ENCODE data around the gene TMEM178A.
"Not testable (repeated sequence)": the region's sequence is repeated elsewhere in the genome, so short reads cannot be mapped to it uniquely, and the experiment has no call there.

The TMEM178A gene

DNA sequence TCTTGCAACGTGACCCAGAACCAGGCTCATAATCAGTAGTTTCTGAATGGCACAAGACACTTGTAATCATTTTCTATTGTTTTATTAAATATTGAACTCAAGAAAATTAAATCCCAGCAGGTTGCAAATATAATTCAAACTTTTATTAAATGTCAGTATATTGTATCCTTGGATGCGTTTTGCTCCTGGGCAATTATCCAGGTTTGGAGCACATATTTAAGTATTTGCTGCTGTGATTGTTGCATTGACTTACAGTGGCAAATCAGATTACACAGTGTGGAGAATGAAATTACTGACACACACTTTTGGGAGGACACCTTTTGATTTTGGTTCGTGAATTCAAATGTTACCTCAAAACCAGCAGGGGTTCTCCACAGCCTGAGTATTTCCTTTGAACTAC lies 27.1 kb upstream of the TMEM178A start:
- no peak overlapping the region for H3K4me3 Mint-ChIP-seq

DNA sequence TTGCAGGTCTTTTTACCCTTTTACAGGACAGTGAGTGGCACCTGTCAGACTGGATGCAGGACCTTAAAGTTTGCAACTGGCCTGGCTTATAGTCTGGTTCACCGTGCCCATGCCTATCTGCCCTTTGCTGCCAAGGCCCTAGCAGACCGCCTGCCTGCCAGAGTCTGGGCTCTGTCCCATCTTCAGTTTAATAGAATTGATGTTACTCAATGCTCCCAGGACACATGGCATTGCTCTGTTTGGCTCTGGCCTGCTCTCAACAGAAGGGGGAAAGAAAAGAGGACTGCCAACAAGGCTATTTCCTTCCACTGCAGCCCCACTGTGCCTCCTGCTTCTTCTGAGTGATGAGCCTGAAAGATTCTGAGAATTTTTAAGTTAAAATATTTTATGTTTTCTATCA lies 25.6 kb upstream of the TMEM178A start:
- DNase-seq (no peak), ATAC-seq (no peak)
- H3K27ac Mint-ChIP-seq = no peak overlapping the region
- peaks cover 6% of the 10 kb centered on the region for H3K27me3 Mint-ChIP-seq
- H3K4me3 Mint-ChIP-seq = no peak overlapping the region
- H3K4me1 Mint-ChIP-seq = no peaks in the 10 kb centered on the region
- H3K36me3 Mint-ChIP-seq (ENCODE audit: low read depth) = no peaks in the 10 kb centered on the region
- no peaks in the 10 kb centered on the region for H3K9me3 Mint-ChIP-seq

More for the DNA sequence above, 27.1 kb upstream of the TMEM178A start:
- DNase-seq = no peak
- H3K27ac Mint-ChIP-seq = no peak overlapping the region
- no peaks in the 10 kb centered on the region for H3K4me1 Mint-ChIP-seq
- H3K9me3 Mint-ChIP-seq = no peaks in the 10 kb centered on the region
- no peaks in the 10 kb centered on the region for H3K36me3 Mint-ChIP-seq (ENCODE audit: low read depth)
- ATAC-seq = no peak
- H3K27me3 Mint-ChIP-seq = peaks cover 6% of the 10 kb centered on the region

DNA sequence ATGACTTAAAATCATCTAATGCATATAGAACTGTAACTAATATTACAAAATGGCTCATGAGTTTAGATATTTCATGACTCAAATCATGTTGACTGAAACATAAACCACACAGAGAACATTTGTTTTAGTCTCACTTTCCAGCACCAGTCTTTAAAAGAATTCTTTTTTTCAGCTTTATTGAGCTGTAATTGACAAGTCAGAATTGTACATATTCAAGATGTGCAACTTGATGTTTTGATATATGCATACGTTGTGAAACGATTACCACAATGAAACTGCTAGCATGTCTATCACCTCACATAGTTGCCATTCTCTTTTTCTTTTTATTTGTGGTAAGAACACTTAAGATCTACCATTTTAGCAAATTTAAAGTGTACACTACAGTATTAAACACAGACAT lies 25.0 kb upstream of the TMEM178A start:
- peaks cover 2% of the 10 kb centered on the region for H3K27me3 Mint-ChIP-seq
- H3K36me3 Mint-ChIP-seq (ENCODE audit: low read depth) = no peaks in the 10 kb centered on the region
- no peak overlapping the region for H3K4me3 Mint-ChIP-seq
- no peaks in the 10 kb centered on the region for H3K9me3 Mint-ChIP-seq
- DNase-seq (no peak), ATAC-seq (no peak)
- H3K27ac Mint-ChIP-seq = no peak overlapping the region
- H3K4me1 Mint-ChIP-seq = no peaks in the 10 kb centered on the region

DNA sequence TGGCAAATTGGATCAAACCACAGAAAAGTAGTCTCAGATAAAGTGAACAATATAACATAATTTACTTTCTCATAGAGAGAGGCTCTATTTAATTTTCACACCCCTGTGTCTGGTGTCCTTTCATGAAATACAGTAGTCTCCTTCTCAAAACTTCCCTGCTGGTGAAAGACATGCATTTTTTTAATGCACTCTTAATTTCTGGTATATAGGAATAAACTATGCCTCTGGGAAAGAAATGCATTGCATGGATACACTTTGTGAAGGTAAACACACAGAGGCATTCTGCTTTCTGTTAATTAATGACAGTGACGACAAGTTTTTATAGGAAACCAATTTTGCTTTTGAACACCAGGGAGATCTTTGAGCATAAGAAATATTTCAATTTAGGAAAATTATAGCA lies 24.1 kb upstream of the TMEM178A start:
- Mint-ChIP-seq H3K36me3 (ENCODE audit: low read depth) (no peaks in the 10 kb centered on the region), H3K4me3 (no peak overlapping the region), H3K27ac (no peak overlapping the region), H3K9me3 (no peaks in the 10 kb centered on the region), H3K4me1 (no peaks in the 10 kb centered on the region), H3K27me3 (no peaks in the 10 kb centered on the region)
- no peak for DNase-seq
- no peak for ATAC-seq

DNA sequence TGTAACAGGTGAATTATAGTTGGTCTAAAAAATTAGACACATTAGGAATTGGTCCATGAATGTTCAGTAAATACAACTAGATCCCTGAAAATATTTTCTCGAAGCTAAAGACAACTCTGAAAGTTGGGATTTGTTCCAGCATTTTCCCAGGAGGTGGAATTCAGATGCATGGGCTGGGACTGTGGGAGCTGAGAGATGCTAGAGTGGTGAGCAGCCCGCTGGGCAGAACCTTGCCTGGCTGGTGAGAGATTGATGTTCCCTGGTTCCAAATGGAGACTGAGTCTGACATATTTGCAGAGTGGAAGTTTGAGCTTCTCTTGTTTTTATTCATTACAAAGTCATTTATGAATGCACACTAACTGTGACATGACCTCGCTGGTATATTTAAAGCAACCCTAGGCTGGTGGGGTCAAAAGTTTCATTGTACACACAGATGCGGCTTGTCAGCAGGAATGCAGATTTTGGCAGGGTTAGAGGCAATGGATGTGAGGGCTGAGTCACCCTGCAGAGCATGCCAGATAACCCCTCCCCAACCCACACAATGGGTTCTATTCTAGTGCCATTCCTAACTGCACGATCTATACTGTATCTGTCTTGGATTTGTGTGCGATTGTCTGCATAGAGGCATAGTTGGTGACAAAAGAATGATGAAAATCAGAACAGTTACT lies 23.5 kb upstream of the TMEM178A start:
- no peak overlapping the region for H3K4me3 Mint-ChIP-seq
- no peaks in the 10 kb centered on the region for H3K4me1 Mint-ChIP-seq
- H3K27ac Mint-ChIP-seq = no peak overlapping the region
- no peaks in the 10 kb centered on the region for H3K36me3 Mint-ChIP-seq (ENCODE audit: low read depth)
- DNase-seq (no peak), ATAC-seq (no peak)
- no peaks in the 10 kb centered on the region for H3K9me3 Mint-ChIP-seq
- H3K27me3 Mint-ChIP-seq = no peaks in the 10 kb centered on the region

DNA sequence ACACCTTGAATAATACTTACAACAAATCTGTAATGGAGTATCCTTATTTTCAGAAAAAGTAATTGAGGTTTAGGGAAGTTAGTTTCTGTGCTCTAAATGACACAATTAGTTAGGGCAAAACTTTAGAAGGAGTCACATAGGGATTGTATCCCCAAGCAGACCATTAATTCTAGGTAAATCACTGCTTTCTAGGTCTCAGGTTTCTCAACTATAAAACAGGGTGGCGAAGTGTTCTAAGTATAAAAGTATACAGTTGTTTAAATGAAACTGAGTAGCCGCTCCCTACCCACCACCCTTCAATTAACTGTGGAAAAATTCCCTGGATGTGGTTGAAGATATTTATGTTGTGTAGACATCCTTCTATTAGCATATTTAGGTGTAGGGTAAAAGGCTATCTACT lies 19.9 kb upstream of the TMEM178A start:
- no peak overlapping the region for H3K27ac Mint-ChIP-seq
- H3K27me3 Mint-ChIP-seq = no peaks in the 10 kb centered on the region
- no peak overlapping the region for H3K4me3 Mint-ChIP-seq
- no peak for ATAC-seq
- no peaks in the 10 kb centered on the region for H3K36me3 Mint-ChIP-seq (ENCODE audit: low read depth)
- no peaks in the 10 kb centered on the region for H3K9me3 Mint-ChIP-seq
- no peak for DNase-seq
- H3K4me1 Mint-ChIP-seq = no peaks in the 10 kb centered on the region

DNA sequence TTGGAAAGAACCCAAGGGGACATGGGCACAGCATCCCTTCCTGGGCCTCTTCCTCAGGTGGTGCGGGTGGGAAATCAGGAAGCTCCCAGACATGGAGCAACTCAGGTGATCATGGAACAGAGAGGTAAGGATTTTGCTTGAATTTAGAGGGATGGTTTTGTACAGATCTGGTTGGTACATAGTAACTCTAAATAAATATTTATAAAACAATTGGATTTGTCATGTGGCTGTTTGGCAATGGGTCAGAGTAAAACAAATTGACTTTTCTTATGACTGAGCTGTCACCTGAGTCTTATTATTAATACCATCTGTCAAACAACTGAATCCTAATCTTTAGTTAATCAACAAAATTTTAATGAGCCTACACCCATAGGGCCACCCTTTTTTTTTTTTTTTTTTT lies 19.4 kb upstream of the TMEM178A start:
- no peaks in the 10 kb centered on the region for H3K9me3 Mint-ChIP-seq
- DNase-seq = no peak
- H3K27me3 Mint-ChIP-seq = no peaks in the 10 kb centered on the region
- no peak overlapping the region for H3K27ac Mint-ChIP-seq
- H3K4me1 Mint-ChIP-seq = no peaks in the 10 kb centered on the region
- ATAC-seq = no peak
- no peak overlapping the region for H3K4me3 Mint-ChIP-seq
- no peaks in the 10 kb centered on the region for H3K36me3 Mint-ChIP-seq (ENCODE audit: low read depth)

DNA sequence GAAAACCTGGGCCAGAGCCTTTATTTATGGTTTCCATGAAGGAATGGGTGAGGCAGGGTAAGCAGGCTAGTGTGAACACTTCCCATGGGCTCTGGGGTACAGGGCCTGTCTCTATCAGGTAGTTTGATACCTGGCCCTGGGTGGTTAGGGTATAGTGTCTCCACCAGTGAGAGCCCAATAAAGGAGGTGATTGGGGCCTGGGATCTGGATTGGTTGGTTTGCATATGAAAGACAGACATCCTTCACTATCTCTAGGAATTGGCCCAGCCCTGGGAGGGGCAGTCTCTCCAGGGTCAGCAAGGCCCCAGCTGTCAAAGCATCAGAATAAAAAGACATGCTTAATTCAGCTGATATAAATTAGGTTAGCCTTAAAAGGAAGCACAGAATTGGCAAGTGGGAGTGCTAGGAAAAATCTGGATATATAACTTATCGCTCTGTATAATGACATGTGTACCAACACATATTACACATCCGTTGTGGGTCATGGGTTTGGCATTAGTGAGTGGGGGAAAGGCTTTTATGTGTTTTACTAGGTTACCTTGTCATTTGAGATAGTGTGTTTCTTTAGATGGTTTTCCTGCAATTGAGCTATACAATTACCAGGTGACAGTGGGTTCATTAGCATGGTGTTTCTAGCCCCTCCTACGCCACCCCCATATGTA lies 18.5 kb upstream of the TMEM178A start:
- Mint-ChIP-seq H3K36me3 (ENCODE audit: low read depth) (no peaks in the 10 kb centered on the region), H3K9me3 (no peaks in the 10 kb centered on the region), H3K27me3 (no peaks in the 10 kb centered on the region), H3K27ac (no peak overlapping the region), H3K4me1 (no peaks in the 10 kb centered on the region), H3K4me3 (no peak overlapping the region)
- DNase-seq (no peak), ATAC-seq (no peak)

DNA sequence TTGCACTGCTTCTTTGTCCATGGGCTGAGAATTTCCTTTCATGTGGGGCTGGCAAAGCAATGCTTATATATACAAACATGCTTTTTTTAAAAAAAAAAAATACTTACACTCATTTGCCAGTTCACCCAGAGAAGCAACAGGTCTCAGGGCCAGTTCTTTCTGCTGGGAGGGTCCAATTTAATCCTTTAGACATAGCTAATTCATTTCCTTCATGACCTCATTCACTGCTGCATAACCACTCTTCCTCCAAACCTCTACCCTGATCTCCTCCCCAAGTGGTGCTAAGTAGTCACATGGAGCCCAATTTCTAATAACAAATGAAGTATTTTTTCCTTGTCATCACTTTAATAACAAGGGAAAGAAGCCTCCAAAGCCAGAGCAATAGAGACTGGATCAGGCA lies 17.1 kb upstream of the TMEM178A start:
- Mint-ChIP-seq H3K27me3 (peaks cover 5% of the 10 kb centered on the region), H3K4me3 (no peak overlapping the region), H3K9me3 (peaks cover 9% of the 10 kb centered on the region), H3K27ac (no peak overlapping the region), H3K4me1 (no peaks in the 10 kb centered on the region), H3K36me3 (ENCODE audit: low read depth) (no peaks in the 10 kb centered on the region)
- DNase-seq (no peak), ATAC-seq (no peak)

DNA sequence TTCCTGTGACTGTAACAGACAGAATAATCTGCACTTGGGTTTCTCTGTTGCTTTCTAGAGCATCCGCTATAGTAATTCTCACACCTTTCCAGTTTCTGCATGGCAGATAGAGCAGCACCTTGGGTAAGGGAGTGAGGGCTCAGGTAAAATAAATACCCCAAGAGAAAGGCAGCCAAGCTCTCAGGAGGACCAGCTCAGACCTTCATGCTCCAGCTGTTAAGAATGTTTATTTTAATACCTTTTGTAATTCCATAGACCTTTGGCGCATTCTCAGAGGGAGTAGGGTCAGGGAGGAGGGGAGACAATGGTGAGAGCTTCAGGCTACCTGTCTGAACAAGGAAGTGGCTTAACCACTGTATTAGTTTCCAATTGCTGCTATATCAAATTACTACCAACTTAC lies 16.2 kb upstream of the TMEM178A start:
- Mint-ChIP-seq H3K27me3 (peaks cover 9% of the 10 kb centered on the region), H3K9me3 (peaks cover 14% of the 10 kb centered on the region), H3K4me1 (no peaks in the 10 kb centered on the region), H3K27ac (no peak overlapping the region), H3K4me3 (no peak overlapping the region), H3K36me3 (ENCODE audit: low read depth) (peaks cover 2% of the 10 kb centered on the region)
- no peak for DNase-seq
- no peak for ATAC-seq

DNA sequence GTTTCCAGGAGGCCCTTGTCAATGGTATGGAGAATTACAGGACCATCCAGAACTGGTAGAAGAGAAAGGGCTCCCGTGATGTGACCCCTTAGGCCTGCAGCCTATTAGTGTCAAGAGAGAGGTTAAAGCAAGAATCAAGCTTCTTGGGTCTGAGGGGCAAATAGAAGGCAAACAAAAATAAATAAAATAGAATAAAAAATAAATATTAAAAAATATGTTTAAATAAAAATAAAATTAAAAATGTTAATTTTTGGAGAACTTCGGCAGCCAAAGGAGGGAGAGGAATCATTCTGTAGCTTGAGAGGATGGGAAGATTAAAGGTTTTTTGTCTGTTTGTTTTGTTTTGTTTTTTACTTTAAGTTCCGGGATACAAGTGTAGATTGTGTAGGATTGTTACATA lies 15.2 kb upstream of the TMEM178A start:
- DNase-seq (no peak), ATAC-seq (no peak)
- Mint-ChIP-seq H3K4me3 (no peak overlapping the region), H3K9me3 (peaks cover 14% of the 10 kb centered on the region), H3K36me3 (ENCODE audit: low read depth) (peaks cover 2% of the 10 kb centered on the region), H3K27me3 (peaks cover 15% of the 10 kb centered on the region), H3K27ac (no peak overlapping the region), H3K4me1 (no peaks in the 10 kb centered on the region)

DNA sequence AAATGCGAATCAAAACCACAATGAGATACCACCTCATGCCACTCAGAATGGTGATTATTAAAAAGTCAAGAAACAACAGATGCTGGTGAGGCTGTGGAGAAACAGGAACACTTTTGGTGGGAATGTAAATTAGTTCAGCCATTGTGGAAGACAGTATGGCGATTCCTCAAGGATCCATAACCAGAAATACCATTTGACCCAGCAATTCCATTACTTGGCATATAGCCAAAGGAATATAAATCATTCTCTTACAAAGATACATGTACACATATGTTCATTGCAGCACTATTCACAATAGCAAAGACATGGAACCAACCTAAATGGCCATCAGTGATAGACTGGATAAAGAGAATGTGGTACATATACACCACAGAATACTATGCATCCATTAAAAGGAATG lies 9.5 kb upstream of the TMEM178A start:
- not testable (repeated sequence) for H3K36me3 Mint-ChIP-seq (ENCODE audit: low read depth); H3K27ac Mint-ChIP-seq; H3K4me3 Mint-ChIP-seq; H3K4me1 Mint-ChIP-seq; DNase-seq; ATAC-seq
- Mint-ChIP-seq H3K9me3 (peaks cover 14% of the 10 kb centered on the region), H3K27me3 (peaks cover 24% of the 10 kb centered on the region)

DNA sequence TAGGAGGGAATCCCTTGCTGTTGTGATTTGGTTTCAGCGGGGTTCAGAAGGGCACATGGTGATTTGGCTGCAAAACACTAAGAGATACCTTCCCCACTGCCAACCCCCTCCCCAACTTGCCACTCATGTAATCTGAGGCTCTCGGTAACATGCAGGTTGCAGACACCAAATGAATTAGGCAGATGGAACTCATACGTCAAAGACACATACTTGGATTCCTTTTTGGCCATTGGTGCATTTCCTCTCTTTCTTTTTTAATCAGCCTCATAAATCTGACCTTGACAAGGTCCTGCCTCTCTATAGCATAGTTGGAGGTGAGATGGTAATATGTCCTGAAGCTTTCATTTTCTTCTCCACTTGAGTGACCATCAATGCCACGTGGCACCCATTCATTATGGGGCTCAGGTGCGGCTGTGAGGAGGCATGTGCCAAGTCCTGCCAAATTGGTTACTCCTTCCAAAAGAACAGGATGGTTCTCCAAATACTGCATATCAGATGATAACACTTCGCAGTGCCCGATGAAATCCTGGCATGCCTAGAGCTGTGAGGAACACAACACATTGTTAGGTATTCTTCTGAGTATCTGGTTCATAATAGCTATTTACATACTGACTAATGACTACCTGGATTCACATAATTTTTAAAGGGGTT lies 8.3 kb upstream of the TMEM178A start:
- H3K4me3 Mint-ChIP-seq = no peak overlapping the region
- peaks cover 14% of the 10 kb centered on the region for H3K9me3 Mint-ChIP-seq
- peaks cover 2% of the 10 kb centered on the region for H3K36me3 Mint-ChIP-seq (ENCODE audit: low read depth)
- no peak for DNase-seq
- H3K27ac Mint-ChIP-seq = no peak overlapping the region
- ATAC-seq = no peak
- H3K4me1 Mint-ChIP-seq = no peaks in the 10 kb centered on the region
- peaks cover 30% of the 10 kb centered on the region for H3K27me3 Mint-ChIP-seq

DNA sequence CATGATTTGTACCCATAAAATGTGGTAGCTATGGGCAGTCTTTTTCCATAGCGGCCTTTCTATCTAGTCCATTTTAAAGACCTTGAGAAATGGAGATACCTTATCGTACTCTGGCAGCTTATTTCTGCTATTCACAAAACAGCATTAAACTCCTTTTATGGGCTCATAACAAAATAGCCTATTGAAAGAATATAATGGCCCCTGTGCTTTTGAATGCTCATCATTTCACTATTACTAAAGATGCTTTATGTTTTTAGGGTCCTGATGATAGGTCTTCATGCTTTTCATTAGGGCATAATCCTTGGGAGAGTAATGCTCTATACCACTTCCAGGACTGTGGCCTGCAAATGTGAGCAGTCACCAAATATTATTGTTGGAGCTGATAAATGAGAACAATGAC lies 7.3 kb upstream of the TMEM178A start:
- no peak for ATAC-seq
- peaks cover 7% of the 10 kb centered on the region for H3K9me3 Mint-ChIP-seq
- no peak overlapping the region for H3K4me3 Mint-ChIP-seq
- no peak overlapping the region for H3K27ac Mint-ChIP-seq
- H3K27me3 Mint-ChIP-seq = peaks cover 27% of the 10 kb centered on the region
- peaks cover 2% of the 10 kb centered on the region for H3K36me3 Mint-ChIP-seq (ENCODE audit: low read depth)
- no peak for DNase-seq
- H3K4me1 Mint-ChIP-seq = no peaks in the 10 kb centered on the region
